ENCODE measurements around the gene TPCN1.
A peak's percentile ranks its signal among the peaks of the same experiment; 100 is the strongest.

The TPCN1 gene

DNA sequence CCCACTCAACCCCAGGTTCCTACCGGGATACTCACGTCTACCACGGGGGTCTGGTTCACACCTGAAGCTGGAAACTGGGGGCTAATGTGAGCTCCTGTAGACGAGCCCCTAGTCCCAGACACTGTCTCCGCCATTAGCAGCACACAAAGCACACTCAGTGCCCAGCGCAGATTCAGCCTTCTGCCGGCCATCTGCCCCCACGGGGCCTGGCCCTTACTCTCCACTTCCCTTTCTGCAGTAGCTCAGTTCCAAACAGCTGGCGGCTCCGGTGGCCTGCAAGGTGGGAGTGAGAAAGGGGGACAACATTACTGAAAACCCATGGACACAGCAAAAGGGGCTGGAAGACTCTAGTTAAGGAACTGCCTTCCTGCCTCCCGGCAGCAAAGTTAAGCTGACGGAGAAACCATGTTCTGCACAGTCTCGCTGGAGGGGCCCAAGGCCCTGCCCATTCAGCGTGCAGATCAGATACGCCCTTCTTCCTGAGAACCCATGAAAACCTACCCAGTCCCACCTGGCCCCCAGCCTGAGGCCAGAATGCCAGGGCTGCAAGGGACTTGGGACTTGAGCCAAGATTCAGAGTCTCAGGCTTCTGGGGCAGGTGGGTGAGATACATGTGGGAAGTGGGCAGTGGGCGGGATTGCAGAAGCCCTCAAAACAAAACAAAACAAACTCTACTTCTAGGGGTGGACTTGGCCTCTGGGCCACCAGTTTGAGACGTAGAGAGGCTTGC is 111.6 kb downstream of the TPCN1 start:
- DNase-seq, result no peak

GRCh38 chr12:113333418-113333750 is 112.1 kb downstream of the TPCN1 start:
- DNase-seq, result no peak

DNA sequence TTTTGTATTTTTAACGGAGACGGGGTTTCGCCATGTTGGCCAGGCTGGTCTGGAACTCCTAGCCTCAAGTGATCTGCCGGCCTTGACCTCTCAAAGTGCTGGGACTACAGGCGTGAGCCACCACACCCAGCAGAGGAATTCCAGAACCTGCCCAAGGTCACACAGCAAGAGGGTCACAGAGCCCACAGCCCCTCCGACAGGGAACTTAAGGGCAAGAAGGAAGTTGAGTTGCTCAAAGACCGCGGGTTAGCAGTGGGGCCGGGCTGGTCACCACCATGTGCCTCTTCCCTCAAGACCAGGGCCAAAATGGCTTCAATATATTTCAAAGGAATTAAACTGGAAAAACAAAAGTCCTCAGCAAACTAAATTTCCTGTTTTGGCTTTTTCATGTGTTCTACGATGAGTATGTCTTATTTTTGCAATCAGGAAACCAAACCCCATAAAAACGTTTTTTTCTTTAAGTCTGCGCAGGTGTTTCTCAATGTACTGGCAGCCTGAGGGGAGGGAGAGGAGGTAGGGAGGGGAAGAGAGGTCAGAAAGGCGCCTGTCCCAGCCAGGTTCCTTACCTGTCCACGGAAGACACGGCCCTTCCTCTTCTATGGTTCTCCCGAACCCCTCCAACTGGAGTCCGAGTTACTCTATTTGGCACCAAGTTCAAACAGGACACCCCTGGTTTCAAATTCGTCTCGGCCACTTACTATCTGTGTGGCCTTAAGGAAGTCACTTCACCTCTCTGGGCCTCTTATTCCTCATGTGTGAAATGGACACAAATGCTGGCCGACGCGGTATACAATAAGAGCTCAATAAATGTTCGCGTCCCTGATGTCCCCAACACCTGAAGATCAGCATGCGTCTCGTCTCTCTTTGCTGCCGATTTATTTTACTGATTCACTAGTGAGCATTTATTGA is 112.9 kb downstream of the TPCN1 start:
- peak in 4 of 51 donors; percentile 2 to 16 (median 6) for DNase-seq

DNA sequence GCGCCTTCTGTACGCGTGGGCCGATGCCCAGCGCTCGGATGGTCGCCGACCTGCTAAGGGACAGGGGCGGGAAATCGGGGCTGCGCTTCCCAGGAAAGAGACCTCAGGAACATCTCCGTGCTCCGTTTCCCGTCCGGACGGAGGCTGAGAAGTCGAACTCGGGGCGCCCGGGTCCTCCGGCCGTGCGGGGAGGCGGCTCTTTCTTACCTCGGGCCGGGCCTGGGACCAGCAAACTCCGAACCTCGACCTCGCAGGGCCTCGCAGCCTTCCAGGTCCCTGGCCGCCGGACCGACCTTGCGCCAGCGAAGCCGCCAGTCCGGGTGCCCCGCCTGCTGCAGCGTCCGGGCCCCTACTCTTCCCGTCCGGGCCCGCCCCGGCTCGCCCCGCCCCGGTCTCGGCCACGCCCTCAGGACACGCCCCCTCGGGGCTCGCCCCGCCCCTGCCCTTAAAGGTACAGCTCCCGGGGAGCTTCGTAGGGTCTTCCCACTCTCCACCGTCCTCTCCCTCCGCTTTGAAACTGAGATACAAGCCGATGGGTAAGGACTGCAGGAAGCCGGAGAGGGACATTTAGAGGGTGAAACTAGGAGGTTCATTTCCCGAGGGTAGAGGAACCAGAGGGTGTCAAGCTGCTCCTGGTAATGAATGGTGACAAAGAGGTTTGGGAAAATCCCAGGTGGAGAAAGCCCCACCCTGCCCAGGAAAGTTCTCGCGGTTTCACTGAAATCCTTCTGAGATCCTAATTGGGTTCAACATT is 113.7 kb downstream of the TPCN1 start, which contains the start of gene SLC8B1:
Gene SLC8B1, minus strand, starts transcription at position 324 of the 754 bp plus-strand sequence. CDS start 2,231 bp downstream, outside the sequence.
- DNase-seq, result peak in 50 of 51 donors; percentile 34 to 92 (median 80)

DNA sequence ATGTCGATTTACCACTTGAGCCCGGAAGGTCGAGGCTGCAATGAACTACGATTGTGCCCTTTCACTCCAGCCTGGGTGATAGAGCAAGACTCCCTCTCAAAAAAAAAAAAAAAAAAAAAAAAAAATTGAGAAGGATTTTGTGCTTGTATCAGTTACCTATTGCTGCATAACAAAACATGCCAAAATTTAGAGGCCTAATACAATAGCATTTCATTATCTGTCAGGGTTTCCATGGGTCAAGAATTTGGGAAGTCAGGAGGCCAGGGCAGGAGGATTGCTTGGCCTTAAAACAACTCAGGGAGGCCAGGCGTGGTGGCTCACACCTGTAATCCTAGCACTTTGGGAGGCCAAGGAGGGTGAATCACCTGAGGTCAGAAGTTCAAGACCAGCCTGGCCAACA is 118.3 kb downstream of the TPCN1 start:
- DNase-seq, result no peak

DNA sequence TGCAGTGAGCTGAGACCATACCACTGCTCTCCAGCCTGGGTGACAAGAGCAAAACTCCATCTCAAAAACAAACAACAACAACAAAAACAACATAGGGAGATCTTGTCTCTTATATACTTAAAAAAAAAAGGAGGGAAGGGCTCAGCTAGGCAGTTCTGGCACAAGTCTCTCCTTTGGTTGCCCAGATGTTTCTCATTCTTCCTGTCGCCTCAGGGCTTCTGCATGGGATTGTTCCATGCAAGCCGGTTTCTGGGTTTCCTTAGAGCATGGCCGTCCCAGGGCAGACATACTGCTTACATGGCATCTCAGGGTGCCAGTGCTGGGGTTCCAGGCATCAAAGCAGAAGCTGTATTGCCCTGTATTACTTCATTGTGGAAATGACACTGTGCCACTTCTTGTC is 118.8 kb downstream of the TPCN1 start:
- no peak for DNase-seq

GRCh38 chr12:113341535-113341934 is 120.3 kb downstream of the TPCN1 start:
- no peak for DNase-seq

GRCh38 chr12:113345318-113345717 is 124.1 kb downstream of the TPCN1 start:
- no peak for DNase-seq

- no peak for DNase-seq
Measured at GRCh38 chr12:113346353-113346752, 125.1 kb downstream of the TPCN1 start.

- DNase-seq, result no peak
Measured at GRCh38 chr12:113347107-113347506, 125.8 kb downstream of the TPCN1 start.

DNA sequence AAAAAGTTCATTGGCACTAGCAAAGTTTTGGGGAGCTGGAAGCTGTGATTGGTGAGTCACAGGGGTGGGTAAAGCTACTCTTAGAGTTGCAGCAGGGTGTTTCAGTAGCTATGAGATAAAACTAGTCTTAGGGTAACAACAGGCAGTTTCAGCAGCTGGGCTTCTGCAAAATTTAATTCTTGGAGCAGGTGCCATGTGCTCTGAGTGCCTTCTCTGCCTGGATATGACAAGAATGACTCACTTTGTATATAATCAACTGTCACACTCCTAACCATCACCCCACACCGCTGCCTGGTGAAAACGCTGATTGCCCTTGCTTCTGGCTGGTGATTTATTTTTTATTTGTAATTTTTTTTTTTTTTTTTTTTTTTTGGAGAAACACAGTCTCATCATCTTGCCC is 126.6 kb downstream of the TPCN1 start:
- no peak for DNase-seq
